Endothelial cell (in vitro differentiated cells): ENCODE data around the gene FBLN5. TPM values are rescaled to one million over a fixed set of nuclear protein-coding genes. Genes with fewer than 3 reads are reported as not detected.

Experiments
- DNase-seq: peaks from one replicate; pipeline ENCODE4 v3.0.0; 2021; ENCODE audit warnings: low spot score
- H3K27ac Mint-ChIP-seq: one replicate; pipeline ENCODE4 v1.8.0; 2021; ENCODE audit warnings: mixed read lengths, inconsistent platforms; ENCODE audit not compliant: unreplicated experiment
- H3K27me3 Mint-ChIP-seq: one replicate; pipeline ENCODE4 v1.8.0; 2021; ENCODE audit warnings: mild to moderate bottlenecking, moderate library complexity, mixed read lengths, inconsistent platforms; ENCODE audit not compliant: unreplicated experiment
- H3K36me3 Mint-ChIP-seq: one replicate; pipeline ENCODE4 v1.8.0; 2021; ENCODE audit warnings: mild to moderate bottlenecking, low read depth, mixed read lengths, inconsistent platforms; ENCODE audit not compliant: unreplicated experiment
- H3K4me1 Mint-ChIP-seq: one replicate; pipeline ENCODE4 v1.8.0; 2021; ENCODE audit warnings: mild to moderate bottlenecking, mixed read lengths, inconsistent platforms; ENCODE audit not compliant: unreplicated experiment
- H3K4me3 Mint-ChIP-seq: one replicate; pipeline ENCODE4 v1.8.0; 2021; ENCODE audit warnings: mild to moderate bottlenecking, mixed read lengths, inconsistent platforms; ENCODE audit not compliant: unreplicated experiment
- H3K9me3 Mint-ChIP-seq: one replicate; pipeline ENCODE4 v1.8.0; 2021; ENCODE audit warnings: mixed read lengths, inconsistent platforms; ENCODE audit not compliant: unreplicated experiment
- CTCF ChIP-seq: fragments of 200-600 bp; sonication (generic); IDR thresholded peaks from one replicate; pipeline ENCODE4 v1.5.0; 2021; ENCODE audit warnings: antibody characterized with exemption; ENCODE audit not compliant: unreplicated experiment
- total RNA-seq: library from RNA; stranded (reverse); fragmentation: NEBNext Ultra II Directional; extraction: Animal tissue kit (Norgen Biotek cat#: 25700); gene quantifications from one replicate; pipeline ENCODE4 v1.2.1, GENCODE V29; 2021; ENCODE audit not compliant: unreplicated experiment

Gene FBLN5
- total RNA-seq, 1 donor from 2014 or later: 0.26 TPM

GRCh38 chr14:91903070-91903469 is 44.4 kb downstream of the FBLN5 start:
- Mint-ChIP-seq H3K9me3 (no peaks in the 10 kb centered on the region), H3K27me3 (peaks cover 5% of the 10 kb centered on the region), H3K27ac (no peak overlapping the region), H3K4me1 (peaks cover 5% of the 10 kb centered on the region), H3K36me3 (no peaks in the 10 kb centered on the region), H3K4me3 (no peak overlapping the region)
- no peak for TF ChIP-seq CTCF
- no peak for DNase-seq

GRCh38 chr14:91902336-91902735 is 45.2 kb downstream of the FBLN5 start:
- no peaks in the 10 kb centered on the region for H3K36me3 Mint-ChIP-seq
- no peak overlapping the region for H3K27ac Mint-ChIP-seq
- H3K27me3 Mint-ChIP-seq: peaks cover 5% of the 10 kb centered on the region
- TF ChIP-seq CTCF: no peak
- peaks cover 5% of the 10 kb centered on the region for H3K4me1 Mint-ChIP-seq
- H3K4me3 Mint-ChIP-seq: no peak overlapping the region
- no peaks in the 10 kb centered on the region for H3K9me3 Mint-ChIP-seq
- no peak for DNase-seq

- Mint-ChIP-seq H3K9me3 (no peaks in the 10 kb centered on the region), H3K27ac (no peak overlapping the region), H3K4me1 (peaks cover 5% of the 10 kb centered on the region), H3K36me3 (no peaks in the 10 kb centered on the region), H3K27me3 (peaks cover 5% of the 10 kb centered on the region), H3K4me3 (no peak overlapping the region)
- TF ChIP-seq CTCF: no peak
- DNase-seq: no peak
Observed at GRCh38 chr14:91901449-91902226, 45.9 kb downstream of the FBLN5 start.

- Mint-ChIP-seq H3K27ac (no peak overlapping the region), H3K27me3 (peaks cover 12% of the 10 kb centered on the region)
Observed at GRCh38 chr14:91899806-91900205, 47.7 kb downstream of the FBLN5 start.

More at GRCh38 chr14:91899806-91900205, 47.7 kb downstream of the FBLN5 start:
- Mint-ChIP-seq H3K36me3 (no peaks in the 10 kb centered on the region), H3K4me3 (no peak overlapping the region), H3K4me1 (peaks cover 5% of the 10 kb centered on the region), H3K9me3 (no peaks in the 10 kb centered on the region)
- no peak for DNase-seq
- TF ChIP-seq CTCF: no peak
